ENCODE results near the gene PKDCC. TPM values are rescaled to one million over a fixed set of nuclear protein-coding genes. Genes with fewer than 3 reads are reported as not detected.

The PKDCC gene
- total and polyA plus RNA-seq, 2 of the 13 experiments (the other 11 are each of a cell fraction or from before 2014, with no cell fraction given): 52.6 to 58.8 TPM

DNA sequence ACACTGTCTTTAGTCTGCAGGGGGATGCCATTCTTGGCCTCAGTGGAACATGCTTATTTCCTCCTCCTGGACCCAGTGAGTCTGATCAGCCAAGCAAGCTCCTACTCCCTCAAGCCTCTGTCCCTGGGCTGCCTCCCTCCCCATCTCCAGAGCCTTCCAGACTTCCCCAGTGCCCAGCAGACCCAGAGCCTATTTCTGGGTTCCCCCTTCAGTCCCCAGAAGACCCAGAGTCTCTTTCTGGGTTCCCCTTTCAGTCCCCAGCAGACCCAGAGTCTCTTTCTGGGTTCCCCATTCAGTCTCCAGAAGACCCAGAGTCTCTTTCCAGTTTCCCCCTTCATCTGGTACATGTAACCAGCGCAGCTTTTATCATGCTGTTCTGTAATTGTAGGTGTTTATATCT lies 17.0 kb upstream of the PKDCC start:
- POLR2A ChIA-PET: no interaction called here
- TF ChIP-seq, protein P1, sequence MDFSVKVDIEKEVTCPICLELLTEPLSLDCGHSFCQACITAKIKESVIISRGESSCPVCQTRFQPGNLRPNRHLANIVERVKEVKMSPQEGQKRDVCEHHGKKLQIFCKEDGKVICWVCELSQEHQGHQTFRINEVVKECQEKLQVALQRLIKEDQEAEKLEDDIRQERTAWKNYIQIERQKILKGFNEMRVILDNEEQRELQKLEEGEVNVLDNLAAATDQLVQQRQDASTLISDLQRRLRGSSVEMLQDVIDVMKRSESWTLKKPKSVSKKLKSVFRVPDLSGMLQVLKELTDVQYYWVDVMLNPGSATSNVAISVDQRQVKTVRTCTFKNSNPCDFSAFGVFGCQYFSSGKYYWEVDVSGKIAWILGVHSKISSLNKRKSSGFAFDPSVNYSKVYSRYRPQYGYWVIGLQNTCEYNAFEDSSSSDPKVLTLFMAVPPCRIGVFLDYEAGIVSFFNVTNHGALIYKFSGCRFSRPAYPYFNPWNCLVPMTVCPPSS (IDR thresholded peaks at IDR 0.05): no peak
- TF ChIP-seq, protein P2, sequence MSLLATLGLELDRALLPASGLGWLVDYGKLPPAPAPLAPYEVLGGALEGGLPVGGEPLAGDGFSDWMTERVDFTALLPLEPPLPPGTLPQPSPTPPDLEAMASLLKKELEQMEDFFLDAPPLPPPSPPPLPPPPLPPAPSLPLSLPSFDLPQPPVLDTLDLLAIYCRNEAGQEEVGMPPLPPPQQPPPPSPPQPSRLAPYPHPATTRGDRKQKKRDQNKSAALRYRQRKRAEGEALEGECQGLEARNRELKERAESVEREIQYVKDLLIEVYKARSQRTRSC (CRISPR knock-in tag; IDR thresholded peaks at IDR 0.05; ENCODE audit: low read depth): no peak
- no peak for TF ChIP-seq MATR3 (CRISPR knock-in tag; IDR thresholded peaks at IDR 0.05)
- TF ChIP-seq, protein P3, sequence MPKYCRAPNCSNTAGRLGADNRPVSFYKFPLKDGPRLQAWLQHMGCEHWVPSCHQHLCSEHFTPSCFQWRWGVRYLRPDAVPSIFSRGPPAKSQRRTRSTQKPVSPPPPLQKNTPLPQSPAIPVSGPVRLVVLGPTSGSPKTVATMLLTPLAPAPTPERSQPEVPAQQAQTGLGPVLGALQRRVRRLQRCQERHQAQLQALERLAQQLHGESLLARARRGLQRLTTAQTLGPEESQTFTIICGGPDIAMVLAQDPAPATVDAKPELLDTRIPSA (CRISPR knock-in tag; IDR thresholded peaks at IDR 0.05; ENCODE audit: borderline replicate concordance): no peak
- no peak for TF ChIP-seq ZNF7 (CRISPR knock-in tag; IDR thresholded peaks at IDR 0.05)
- no peak for TF ChIP-seq ZNF331 (CRISPR knock-in tag; IDR thresholded peaks at IDR 0.05)
- no peak for TF ChIP-seq WIZ (CRISPR knock-in tag; IDR thresholded peaks at IDR 0.05)
- TF ChIP-seq ZNF777 (CRISPR knock-in tag; IDR thresholded peaks at IDR 0.05): no peak
- no peak for TF ChIP-seq MIER2 (CRISPR knock-in tag; IDR thresholded peaks at IDR 0.05)
- TF ChIP-seq ZKSCAN8 (CRISPR knock-in tag; IDR thresholded peaks at IDR 0.05; ENCODE audit: borderline replicate concordance): no peak
- TF ChIP-seq, protein P4, sequence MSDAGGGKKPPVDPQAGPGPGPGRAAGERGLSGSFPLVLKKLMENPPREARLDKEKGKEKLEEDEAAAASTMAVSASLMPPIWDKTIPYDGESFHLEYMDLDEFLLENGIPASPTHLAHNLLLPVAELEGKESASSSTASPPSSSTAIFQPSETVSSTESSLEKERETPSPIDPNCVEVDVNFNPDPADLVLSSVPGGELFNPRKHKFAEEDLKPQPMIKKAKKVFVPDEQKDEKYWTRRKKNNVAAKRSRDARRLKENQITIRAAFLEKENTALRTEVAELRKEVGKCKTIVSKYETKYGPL (CRISPR knock-in tag; IDR thresholded peaks at IDR 0.05): no peak
- no peak for TF ChIP-seq HNRNPH1 (optimal IDR thresholded peaks at IDR 0.05; ENCODE audit: low read depth, low read length)
- TF ChIP-seq REXO4 (CRISPR knock-in tag; IDR thresholded peaks at IDR 0.05; ENCODE audit: borderline replicate concordance): no peak
- DNase-seq (ENCODE audit: low spot score) (no peak), FAIRE-seq (no peak), ATAC-seq (no peak)
- no TSS peak for BruUV-seq (replicated peaks)
- Histone ChIP-seq H4K20me1 (ENCODE audit: insufficient read depth, low read length) (no peaks in the 10 kb centered on the region), H3K79me2 (ENCODE audit: insufficient read depth, low read length) (no peaks in the 10 kb centered on the region), H3K36me3 (replicated peaks in 1 of 2; ENCODE audit: control insufficient read depth in 1 of 2, insufficient read depth in 2 of 2, low read length in 2 of 2) (no peaks in the 10 kb centered on the region), H2AFZ (ENCODE audit: low read length) (no peak overlapping the region), H3K4me3 (replicated peaks in 1 of 3; ENCODE audit: insufficient read depth in 1 of 3, low read depth in 2 of 3, low read length in 3 of 3) (no peak overlapping the region), H3K27ac (ENCODE audit: extremely low read length, insufficient read depth, low read length) (no peak overlapping the region), H3K9ac (ENCODE audit: insufficient read depth, low read depth, low read length) (no peak overlapping the region), H3K9me3 (ENCODE audit: low read length) (no peaks in the 10 kb centered on the region), H3K4me2 (ENCODE audit: low read depth, low read length) (no peak overlapping the region), H3K27me3 (ENCODE audit: control insufficient read depth in 1 of 2, insufficient read depth in 2 of 2, low read length in 2 of 2) (peaks cover 10 to 52% of the 10 kb centered on the region in 2 experiments; a peak in 4 of 5 replicates), H3K4me1 (ENCODE audit: insufficient read depth, low read length) (no peaks in the 10 kb centered on the region)
- in situ Hi-C loops (cut with HindIII; ENCODE audit: extremely low pct_ligation_motif_present, low pct_unique_long_range_greater_than_20kb): no loop called here
- WGBS (ENCODE audit: low lambda C conversion rate): 23% methylated on average over 1 of the region's 1 CpG
- intact Hi-C loops (cut with micrococcal nuclease; ENCODE audit: unreplicated experiment): no loop called here
- CTCF ChIA-PET (ENCODE audit: low intra/inter-chr PET ratio, low total read pairs): no interaction called here

Measured in HepG2 (cell line).